ENCODE data around the gene CORO2A.

CORO2A gene

GRCh38 chr9:98193336-98193944 lies 1.0 kb upstream of the CORO2A start:
- peak overlapping the region; percentile 82 for H3K4me3 ChIP-seq (ENCODE audit: low read length)
- H3K36me3 ChIP-seq (ENCODE audit: control insufficient read depth, low read length), result no peaks in the 10 kb centered on the region
- TF ChIP-seq EZH2phosphoT487 (IDR thresholded peaks at IDR 0.05; ENCODE audit: borderline replicate concordance, low read length), result no peak
- TF ChIP-seq, protein P1, sequence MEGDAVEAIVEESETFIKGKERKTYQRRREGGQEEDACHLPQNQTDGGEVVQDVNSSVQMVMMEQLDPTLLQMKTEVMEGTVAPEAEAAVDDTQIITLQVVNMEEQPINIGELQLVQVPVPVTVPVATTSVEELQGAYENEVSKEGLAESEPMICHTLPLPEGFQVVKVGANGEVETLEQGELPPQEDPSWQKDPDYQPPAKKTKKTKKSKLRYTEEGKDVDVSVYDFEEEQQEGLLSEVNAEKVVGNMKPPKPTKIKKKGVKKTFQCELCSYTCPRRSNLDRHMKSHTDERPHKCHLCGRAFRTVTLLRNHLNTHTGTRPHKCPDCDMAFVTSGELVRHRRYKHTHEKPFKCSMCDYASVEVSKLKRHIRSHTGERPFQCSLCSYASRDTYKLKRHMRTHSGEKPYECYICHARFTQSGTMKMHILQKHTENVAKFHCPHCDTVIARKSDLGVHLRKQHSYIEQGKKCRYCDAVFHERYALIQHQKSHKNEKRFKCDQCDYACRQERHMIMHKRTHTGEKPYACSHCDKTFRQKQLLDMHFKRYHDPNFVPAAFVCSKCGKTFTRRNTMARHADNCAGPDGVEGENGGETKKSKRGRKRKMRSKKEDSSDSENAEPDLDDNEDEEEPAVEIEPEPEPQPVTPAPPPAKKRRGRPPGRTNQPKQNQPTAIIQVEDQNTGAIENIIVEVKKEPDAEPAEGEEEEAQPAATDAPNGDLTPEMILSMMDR (IDR thresholded peaks at IDR 0.05; ENCODE audit: low read depth, low read length, poor library complexity, severe bottlenecking), result no peak
- no peaks in the 10 kb centered on the region for H3K9me3 ChIP-seq (ENCODE audit: control insufficient read depth, insufficient read depth, low read length)
- no peak overlapping the region for H3K27ac ChIP-seq (ENCODE audit: low read depth, low read length)
- H3F3A ChIP-seq (ENCODE audit: control insufficient read depth, insufficient read depth), result no peaks in the 10 kb centered on the region
- H3K27me3 ChIP-seq (ENCODE audit: control insufficient read depth, low read length), result peaks cover 46% of the 10 kb centered on the region
- H3K4me2 ChIP-seq (ENCODE audit: low read length), result peak overlapping the region; percentile 95
- H3K4me1 ChIP-seq (ENCODE audit: control insufficient read depth, low read length), result peaks cover 14% of the 10 kb centered on the region
- no peaks in the 10 kb centered on the region for H3K9me2 ChIP-seq (replicated peaks; ENCODE audit: control insufficient read depth, low read length)
- no peaks in the 10 kb centered on the region for H4K20me1 ChIP-seq (ENCODE audit: control insufficient read depth, insufficient read depth, low read depth, low read length)
- H3K79me2 ChIP-seq (ENCODE audit: control insufficient read depth, low read length), result no peaks in the 10 kb centered on the region

- no peaks in the 10 kb centered on the region for H4K20me1 ChIP-seq (ENCODE audit: control insufficient read depth, insufficient read depth, low read depth, low read length)
- H3K79me2 ChIP-seq (ENCODE audit: control insufficient read depth, low read length), result no peaks in the 10 kb centered on the region
- H3K27me3 ChIP-seq (ENCODE audit: control insufficient read depth, low read length), result peaks cover 46% of the 10 kb centered on the region
- H3K9me3 ChIP-seq (ENCODE audit: control insufficient read depth, insufficient read depth, low read length), result no peaks in the 10 kb centered on the region
- H3F3A ChIP-seq (ENCODE audit: control insufficient read depth, insufficient read depth), result no peaks in the 10 kb centered on the region
- no peaks in the 10 kb centered on the region for H3K36me3 ChIP-seq (ENCODE audit: control insufficient read depth, low read length)
- H3K9me2 ChIP-seq (replicated peaks; ENCODE audit: control insufficient read depth, low read length), result no peaks in the 10 kb centered on the region
- peaks cover 14% of the 10 kb centered on the region for H3K4me1 ChIP-seq (ENCODE audit: control insufficient read depth, low read length)
- H3K4me2 ChIP-seq (ENCODE audit: low read length), result peak overlapping the region; percentile 95
- H3K4me3 ChIP-seq (ENCODE audit: low read length), result peak overlapping the region; percentile 82
- TF ChIP-seq, protein P1 (IDR thresholded peaks at IDR 0.05; ENCODE audit: low read depth, low read length, poor library complexity, severe bottlenecking), result no peak
- TF ChIP-seq EZH2phosphoT487 (IDR thresholded peaks at IDR 0.05; ENCODE audit: borderline replicate concordance, low read length), result no peak
- no peak overlapping the region for H3K27ac ChIP-seq (ENCODE audit: low read depth, low read length)
These were observed 550 bp downstream of the CORO2A start for GRCh38 chr9:98191671-98192502.

- TF ChIP-seq EZH2phosphoT487 (IDR thresholded peaks at IDR 0.05; ENCODE audit: borderline replicate concordance, low read length), result no peak
- TF ChIP-seq, protein P1 (IDR thresholded peaks at IDR 0.05; ENCODE audit: low read depth, low read length, poor library complexity, severe bottlenecking), result no peak
- H3K4me3 ChIP-seq (ENCODE audit: low read length), result no peak overlapping the region
These were observed 1.2 kb downstream of the CORO2A start for GRCh38 chr9:98191181-98191608.

More at GRCh38 chr9:98191181-98191608, 1.2 kb downstream of the CORO2A start:
- no peaks in the 10 kb centered on the region for H4K20me1 ChIP-seq (ENCODE audit: control insufficient read depth, insufficient read depth, low read depth, low read length)
- no peaks in the 10 kb centered on the region for H3K79me2 ChIP-seq (ENCODE audit: control insufficient read depth, low read length)
- no peak overlapping the region for H3K4me2 ChIP-seq (ENCODE audit: low read length)
- H3K36me3 ChIP-seq (ENCODE audit: control insufficient read depth, low read length), result no peaks in the 10 kb centered on the region
- H3K4me1 ChIP-seq (ENCODE audit: control insufficient read depth, low read length), result peaks cover 14% of the 10 kb centered on the region
- H3K27ac ChIP-seq (ENCODE audit: low read depth, low read length), result no peak overlapping the region
- no peaks in the 10 kb centered on the region for H3F3A ChIP-seq (ENCODE audit: control insufficient read depth, insufficient read depth)
- no peaks in the 10 kb centered on the region for H3K9me2 ChIP-seq (replicated peaks; ENCODE audit: control insufficient read depth, low read length)
- no peaks in the 10 kb centered on the region for H3K9me3 ChIP-seq (ENCODE audit: control insufficient read depth, insufficient read depth, low read length)
- H3K27me3 ChIP-seq (ENCODE audit: control insufficient read depth, low read length), result peaks cover 46% of the 10 kb centered on the region
